Endodermal cell (in vitro differentiated cells): Measurements from ENCODE around the gene ASTE1. TPM values are rescaled to one million over a fixed set of nuclear protein-coding genes. Genes with fewer than 3 reads are reported as not detected.
"Not testable (repeated sequence)": the region's sequence is repeated elsewhere in the genome, so short reads cannot be mapped to it uniquely, and the experiment has no call there.

Experiments
- DNase-seq: peaks from one replicate; pipeline ENCODE4 v3.0.0-alpha.2; 2017
- H3K27ac ChIP-seq: 2 replicates; pipeline ENCODE4 v1.5.1; 2013; ENCODE audit warnings: mild to moderate bottlenecking, low read depth, low read length, moderate library complexity
- H3K27me3 ChIP-seq: 2 replicates; pipeline ENCODE4 v1.6.1; 2013; ENCODE audit warnings: mild to moderate bottlenecking, low read length, moderate library complexity; ENCODE audit not compliant: insufficient read depth, control insufficient read depth, poor library complexity, severe bottlenecking
- H3K36me3 ChIP-seq: 2 replicates; pipeline ENCODE4 v1.7.0; 2013; ENCODE audit warnings: mild to moderate bottlenecking, low read length, moderate library complexity; ENCODE audit not compliant: control insufficient read depth, insufficient read depth
- H3K4me1 ChIP-seq: one replicate; pipeline ENCODE4 v1.7.0; 2013; ENCODE audit warnings: low read length; ENCODE audit not compliant: control insufficient read depth, insufficient read depth
- H3K4me3 ChIP-seq: 2 replicates; pipeline ENCODE4 v1.5.1; 2013; ENCODE audit warnings: mild to moderate bottlenecking, low read length, moderate library complexity
- H3K9ac ChIP-seq: 2 replicates; pipeline ENCODE4 v1.6.1; 2013; ENCODE audit warnings: mild to moderate bottlenecking, low read length, moderate library complexity; ENCODE audit not compliant: poor library complexity, severe bottlenecking; ENCODE audit errors: extremely low read depth
- H3K9me3 ChIP-seq: 2 replicates; pipeline ENCODE4 v1.6.1; 2013; ENCODE audit warnings: mild to moderate bottlenecking, low read length, moderate library complexity; ENCODE audit not compliant: control insufficient read depth
- H3K27ac Mint-ChIP-seq: 2 replicates; pipeline ENCODE4 v1.8.0; 2020; ENCODE audit warnings: mixed read lengths
- H3K27me3 Mint-ChIP-seq: 2 replicates; pipeline ENCODE4 v1.8.0; 2021; ENCODE audit warnings: mild to moderate bottlenecking, mixed read lengths; ENCODE audit not compliant: insufficient read depth
- H3K36me3 Mint-ChIP-seq: 2 replicates; pipeline ENCODE4 v1.8.0; 2020; ENCODE audit warnings: low read depth, mixed read lengths
- H3K4me1 Mint-ChIP-seq: 2 replicates; pipeline ENCODE4 v1.8.0; 2020; ENCODE audit warnings: mixed read lengths
- H3K4me3 Mint-ChIP-seq: 2 replicates; pipeline ENCODE4 v1.8.0; 2020; ENCODE audit warnings: mild to moderate bottlenecking, moderate library complexity, mixed read lengths
- H3K9me3 Mint-ChIP-seq: 2 replicates; pipeline ENCODE4 v1.8.0; 2020; ENCODE audit warnings: mild to moderate bottlenecking, mixed read lengths
- WGBS, 2 experiments: methylation state at CpG; one replicate each; pipeline versions ENCODE4 v1.1.5 to v1.1.7; 2013; ENCODE audit warnings: missing lambda C conversion rate in 2 of 2, mixed read lengths in 1 of 2; ENCODE audit not compliant: insufficient coverage in 1 of 2, insufficient read length in 1 of 2; 5-methylcytosine and 5-hydroxymethylcytosine counted together
- total RNA-seq, 2 donors: library from RNA; stranded (reverse); fragmentation: NEBNext Ultra II Directional in 1 of 2; extraction: Animal tissue kit (Norgen Biotek cat#: 25700) in 1 of 2; gene quantifications; 2 replicates in 1 of 2; 3 replicates in 1 of 2; pipeline ENCODE4 v1.2.1, GENCODE V29; 2021
- TF ChIP-seq, protein P1 (sequence below): fragments of 200-600 bp; sonication (generic); conservative IDR thresholded peaks from 2 replicates; pipeline ENCODE4 v1.5.0; 2021; ENCODE audit warnings: antibody characterized with exemption, mild to moderate bottlenecking

Gene ASTE1
- total RNA-seq, 2 donors from 2014 or later: 6.7 TPM; not detected in 1

DNA sequence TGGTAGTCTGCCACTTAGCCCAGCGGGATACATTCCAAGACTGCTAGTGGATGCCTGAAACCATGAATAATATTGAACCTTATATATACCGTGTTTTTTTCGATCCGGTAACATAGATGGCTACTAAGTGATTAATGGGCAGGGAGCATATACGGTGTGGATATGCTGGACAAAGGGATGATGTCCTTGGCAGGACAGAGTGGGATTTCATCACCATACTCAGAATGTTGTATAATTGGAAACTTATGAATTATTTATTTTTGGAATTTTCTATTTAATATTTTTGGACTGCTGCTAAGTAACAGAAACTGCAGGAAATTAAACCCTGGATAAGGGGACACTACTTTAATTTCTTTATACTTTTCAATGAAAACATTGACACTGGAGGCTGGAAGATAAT lies 53.2 kb downstream of the ASTE1 start:
- peaks cover 5% of the 10 kb centered on the region for H3K4me1 Mint-ChIP-seq
- H3K36me3 ChIP-seq: peaks cover 35% of the 10 kb centered on the region
- TF ChIP-seq, protein P1, sequence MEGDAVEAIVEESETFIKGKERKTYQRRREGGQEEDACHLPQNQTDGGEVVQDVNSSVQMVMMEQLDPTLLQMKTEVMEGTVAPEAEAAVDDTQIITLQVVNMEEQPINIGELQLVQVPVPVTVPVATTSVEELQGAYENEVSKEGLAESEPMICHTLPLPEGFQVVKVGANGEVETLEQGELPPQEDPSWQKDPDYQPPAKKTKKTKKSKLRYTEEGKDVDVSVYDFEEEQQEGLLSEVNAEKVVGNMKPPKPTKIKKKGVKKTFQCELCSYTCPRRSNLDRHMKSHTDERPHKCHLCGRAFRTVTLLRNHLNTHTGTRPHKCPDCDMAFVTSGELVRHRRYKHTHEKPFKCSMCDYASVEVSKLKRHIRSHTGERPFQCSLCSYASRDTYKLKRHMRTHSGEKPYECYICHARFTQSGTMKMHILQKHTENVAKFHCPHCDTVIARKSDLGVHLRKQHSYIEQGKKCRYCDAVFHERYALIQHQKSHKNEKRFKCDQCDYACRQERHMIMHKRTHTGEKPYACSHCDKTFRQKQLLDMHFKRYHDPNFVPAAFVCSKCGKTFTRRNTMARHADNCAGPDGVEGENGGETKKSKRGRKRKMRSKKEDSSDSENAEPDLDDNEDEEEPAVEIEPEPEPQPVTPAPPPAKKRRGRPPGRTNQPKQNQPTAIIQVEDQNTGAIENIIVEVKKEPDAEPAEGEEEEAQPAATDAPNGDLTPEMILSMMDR: no peak
- no peak overlapping the region for H3K9ac ChIP-seq
- WGBS, 2 experiments: 94 to 98% methylated on average over 5 of the region's 5 CpGs
- peaks cover 5% of the 10 kb centered on the region for H3K9me3 Mint-ChIP-seq
- DNase-seq: no peak
- H3K36me3 Mint-ChIP-seq: peaks cover 40% of the 10 kb centered on the region
- no peak overlapping the region for H3K4me3 ChIP-seq
- no peak overlapping the region for H3K27ac Mint-ChIP-seq
- H3K27me3 Mint-ChIP-seq: no peaks in the 10 kb centered on the region
- no peaks in the 10 kb centered on the region for H3K27me3 ChIP-seq
- H3K4me1 ChIP-seq: peaks cover 6% of the 10 kb centered on the region
- H3K27ac ChIP-seq: no peak overlapping the region
- no peaks in the 10 kb centered on the region for H3K9me3 ChIP-seq
- H3K4me3 Mint-ChIP-seq: no peak overlapping the region

DNA sequence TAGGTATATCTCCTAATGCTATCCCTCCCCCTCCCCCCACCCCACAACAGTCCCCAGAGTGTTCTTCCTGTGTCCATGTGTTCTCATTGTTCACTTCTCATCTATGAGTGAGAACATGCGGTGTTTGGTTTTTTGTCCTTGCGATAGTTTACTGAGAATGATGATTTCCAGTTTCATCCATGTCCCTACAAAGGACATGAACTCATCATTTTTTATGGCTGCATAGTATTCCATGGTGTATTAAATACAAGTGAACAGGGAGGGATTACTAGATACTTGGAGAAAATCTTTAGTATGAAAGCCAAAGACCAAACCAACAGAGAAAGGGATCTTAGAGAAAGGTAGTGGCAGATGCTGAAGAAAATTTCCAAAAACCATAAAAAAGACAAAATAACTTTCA lies 54.0 kb downstream of the ASTE1 start:
- H3K9me3 ChIP-seq, DNase-seq, H3K4me3 Mint-ChIP-seq, H3K27ac ChIP-seq, H3K9ac ChIP-seq, H3K9me3 Mint-ChIP-seq, H3K27me3 Mint-ChIP-seq, H3K27ac Mint-ChIP-seq, H3K27me3 ChIP-seq, H3K4me3 ChIP-seq, H3K4me1 Mint-ChIP-seq, H3K4me1 ChIP-seq: not testable (repeated sequence)
- H3K36me3 ChIP-seq: peaks cover 33% of the 10 kb centered on the region
- peaks cover 42% of the 10 kb centered on the region for H3K36me3 Mint-ChIP-seq
- no CpG with 5 or more reads among the region's 2 CpGs for WGBS, 2 experiments

DNA sequence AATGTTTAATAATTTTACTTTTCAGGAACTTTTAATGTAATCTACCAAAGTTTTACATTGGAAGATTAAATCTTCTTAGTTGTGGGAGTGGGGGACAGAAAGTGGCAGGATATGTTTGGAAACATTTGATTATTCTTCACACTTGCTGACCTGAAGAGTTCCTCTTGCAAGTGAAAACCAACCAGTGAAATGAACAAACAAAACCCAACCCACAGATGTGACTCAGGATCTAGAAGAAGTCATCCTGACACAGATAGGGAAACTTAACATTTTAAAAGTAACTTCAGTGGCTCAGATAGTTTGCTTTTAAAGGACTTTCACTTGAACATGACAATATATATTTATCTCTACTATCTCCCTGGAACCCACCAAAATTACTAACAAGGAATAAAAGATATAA lies 55.4 kb downstream of the ASTE1 start:
- no peak overlapping the region for H3K27ac ChIP-seq
- H3K4me1 ChIP-seq: peaks cover 6% of the 10 kb centered on the region
- H3K9me3 ChIP-seq: no peaks in the 10 kb centered on the region
- peaks cover 43% of the 10 kb centered on the region for H3K36me3 ChIP-seq
- no peak for DNase-seq
- peaks cover 5% of the 10 kb centered on the region for H3K9me3 Mint-ChIP-seq
- H3K36me3 Mint-ChIP-seq: peaks cover 42% of the 10 kb centered on the region
- no peak overlapping the region for H3K4me3 ChIP-seq
- no peaks in the 10 kb centered on the region for H3K27me3 Mint-ChIP-seq
- no peak overlapping the region for H3K4me3 Mint-ChIP-seq
- H3K4me1 Mint-ChIP-seq: peaks cover 7% of the 10 kb centered on the region
- H3K27ac Mint-ChIP-seq: no peak overlapping the region
- no peak overlapping the region for H3K9ac ChIP-seq
- no peaks in the 10 kb centered on the region for H3K27me3 ChIP-seq
- TF ChIP-seq, protein P1: no peak

DNA sequence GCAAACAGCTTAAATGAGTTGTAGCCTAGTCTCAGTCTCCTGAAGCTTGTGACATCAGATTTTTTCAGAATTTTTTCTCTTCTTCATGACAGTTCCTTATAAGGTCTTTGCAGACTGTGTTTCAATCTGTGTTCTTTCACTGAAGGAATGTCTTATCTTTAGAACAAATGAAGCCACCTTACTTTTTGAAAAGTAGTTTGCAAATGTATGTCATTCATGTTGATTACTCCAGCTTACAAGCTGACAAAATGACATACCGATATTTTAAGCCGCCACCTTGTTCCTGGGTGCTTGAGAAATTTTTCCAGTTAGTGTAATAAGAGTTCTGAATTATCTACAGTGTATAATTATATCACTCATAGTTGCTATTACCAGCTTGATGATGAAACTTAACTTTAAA lies 57.0 kb downstream of the ASTE1 start:
- Histone ChIP-seq H3K27ac (no peak overlapping the region), H3K4me3 (no peak overlapping the region), H3K9me3 (no peaks in the 10 kb centered on the region), H3K27me3 (no peaks in the 10 kb centered on the region), H3K36me3 (peaks cover 50% of the 10 kb centered on the region), H3K4me1 (peaks cover 6% of the 10 kb centered on the region), H3K9ac (no peak overlapping the region)
- TF ChIP-seq, protein P1: no peak
- no peak for DNase-seq
- 100% methylated on average over 2 of the region's 2 CpGs; no CpG with 5 or more reads in 1 of the 2 experiments for WGBS, 2 experiments
- no peak overlapping the region for H3K4me3 Mint-ChIP-seq
- H3K27me3 Mint-ChIP-seq: no peaks in the 10 kb centered on the region
- peaks cover 7% of the 10 kb centered on the region for H3K4me1 Mint-ChIP-seq
- H3K9me3 Mint-ChIP-seq: peaks cover 5% of the 10 kb centered on the region
- H3K36me3 Mint-ChIP-seq: peaks cover 44% of the 10 kb centered on the region
- no peak overlapping the region for H3K27ac Mint-ChIP-seq
